ENCODE data around the gene RNU5B-1. TPM values are rescaled to one million over a fixed set of nuclear protein-coding genes. Genes with fewer than 3 reads are reported as not detected.

The RNU5B-1 gene
- total RNA-seq, 1 donor from 2014 or later, result not detected

- H3K27ac ChIP-seq (ENCODE audit: low read depth, low read length), result no peak overlapping the region
Observed at GRCh38 chr15:65333148-65333820, 28.8 kb downstream of the RNU5B-1 start.

GRCh38 chr15:65333856-65334255, 29.4 kb downstream of the RNU5B-1 start:
- Histone ChIP-seq H3K27ac (ENCODE audit: low read depth, low read length) (no peak overlapping the region), H3K4me1 (ENCODE audit: control insufficient read depth in 3 of 3, insufficient read depth in 3 of 3, low read length in 3 of 3) (no peaks in the 10 kb centered on the region), H3K36me3 (ENCODE audit: control insufficient read depth in 3 of 3, insufficient read depth in 3 of 3, low read length in 3 of 3) (no peaks in the 10 kb centered on the region), H3K4me3 (ENCODE audit: low read length in 3 of 3) (no peak overlapping the region), H3K27me3 (ENCODE audit: control insufficient read depth in 3 of 3, insufficient read depth in 3 of 3, low read length in 3 of 3) (peaks cover 0 to 12% (median 0%) of the 10 kb centered on the region in 3 donors), H3K9me3 (ENCODE audit: control insufficient read depth in 3 of 3, low read length in 3 of 3) (no peaks in the 10 kb centered on the region), H3K9ac (ENCODE audit: low read depth in 1 of 3, low read length in 3 of 3) (no peak overlapping the region)

More at GRCh38 chr15:65333148-65333820, 28.8 kb downstream of the RNU5B-1 start:
- Histone ChIP-seq H3K9ac (ENCODE audit: low read depth in 1 of 3, low read length in 3 of 3) (no peak overlapping the region), H3K27me3 (ENCODE audit: control insufficient read depth in 3 of 3, insufficient read depth in 3 of 3, low read length in 3 of 3) (peaks cover 0 to 12% (median 0%) of the 10 kb centered on the region in 3 donors), H3K4me1 (ENCODE audit: control insufficient read depth in 3 of 3, insufficient read depth in 3 of 3, low read length in 3 of 3) (no peaks in the 10 kb centered on the region), H3K36me3 (ENCODE audit: control insufficient read depth in 3 of 3, insufficient read depth in 3 of 3, low read length in 3 of 3) (no peaks in the 10 kb centered on the region), H3K4me3 (ENCODE audit: low read length in 3 of 3) (no peak overlapping the region), H3K9me3 (ENCODE audit: control insufficient read depth in 3 of 3, low read length in 3 of 3) (no peaks in the 10 kb centered on the region)

DNA sequence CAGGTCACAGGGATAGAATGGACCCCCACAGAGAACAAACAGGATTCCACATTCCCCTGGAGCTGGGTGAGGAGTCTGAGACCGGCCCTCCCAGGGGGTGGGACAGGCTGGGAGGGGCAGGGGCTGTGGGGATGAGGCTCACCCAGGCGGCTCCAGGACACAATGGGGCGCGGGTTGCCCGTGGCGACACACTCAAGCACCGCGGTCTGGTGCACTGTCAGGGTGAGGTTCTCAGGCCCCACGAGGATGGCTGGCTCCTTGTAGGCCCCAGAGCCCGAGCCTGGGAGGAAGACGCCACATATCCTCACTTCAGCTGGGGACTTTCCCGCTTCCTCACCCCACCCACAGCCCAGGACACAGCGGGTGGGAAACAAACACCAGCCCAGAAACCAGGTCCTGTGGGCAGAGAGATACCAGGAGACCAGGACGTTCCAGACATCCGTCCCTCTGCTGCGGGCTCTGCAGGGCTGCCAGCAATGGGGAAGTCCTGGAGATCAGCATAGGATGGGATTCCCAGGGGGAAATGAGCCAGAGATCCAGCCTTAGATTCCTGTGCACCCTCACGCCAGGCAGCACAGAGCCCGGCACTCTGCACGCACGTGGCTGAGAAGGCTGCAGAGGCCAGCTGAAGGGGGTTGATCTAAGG, 30.2 kb downstream of the RNU5B-1 start:
- Histone ChIP-seq H3K9ac (ENCODE audit: low read depth in 1 of 3, low read length in 3 of 3) (no peak overlapping the region), H3K27me3 (ENCODE audit: control insufficient read depth in 3 of 3, insufficient read depth in 3 of 3, low read length in 3 of 3) (peaks cover 0 to 12% (median 0%) of the 10 kb centered on the region in 3 donors), H3K4me3 (ENCODE audit: low read length in 3 of 3) (no peak overlapping the region), H3K9me3 (ENCODE audit: control insufficient read depth in 3 of 3, low read length in 3 of 3) (no peaks in the 10 kb centered on the region), H3K27ac (ENCODE audit: low read depth, low read length) (no peak overlapping the region), H3K36me3 (ENCODE audit: control insufficient read depth in 3 of 3, insufficient read depth in 3 of 3, low read length in 3 of 3) (no peaks in the 10 kb centered on the region), H3K4me1 (ENCODE audit: control insufficient read depth in 3 of 3, insufficient read depth in 3 of 3, low read length in 3 of 3) (no peaks in the 10 kb centered on the region)

- no peaks in the 10 kb centered on the region for H3K9me3 ChIP-seq (ENCODE audit: control insufficient read depth in 3 of 3, low read length in 3 of 3)
- no peak overlapping the region for H3K27ac ChIP-seq (ENCODE audit: low read depth, low read length)
- no peak overlapping the region for H3K9ac ChIP-seq (ENCODE audit: low read depth in 1 of 3, low read length in 3 of 3)
- peaks cover 0 to 14% (median 0%) of the 10 kb centered on the region in 3 donors for H3K27me3 ChIP-seq (ENCODE audit: control insufficient read depth in 3 of 3, insufficient read depth in 3 of 3, low read length in 3 of 3)
- no peaks in the 10 kb centered on the region for H3K4me1 ChIP-seq (ENCODE audit: control insufficient read depth in 3 of 3, insufficient read depth in 3 of 3, low read length in 3 of 3)
- no peak overlapping the region for H3K4me3 ChIP-seq (ENCODE audit: low read length in 3 of 3)
- no peaks in the 10 kb centered on the region for H3K36me3 ChIP-seq (ENCODE audit: control insufficient read depth in 3 of 3, insufficient read depth in 3 of 3, low read length in 3 of 3)
Observed at GRCh38 chr15:65335278-65336055, 31.0 kb downstream of the RNU5B-1 start.

DNA sequence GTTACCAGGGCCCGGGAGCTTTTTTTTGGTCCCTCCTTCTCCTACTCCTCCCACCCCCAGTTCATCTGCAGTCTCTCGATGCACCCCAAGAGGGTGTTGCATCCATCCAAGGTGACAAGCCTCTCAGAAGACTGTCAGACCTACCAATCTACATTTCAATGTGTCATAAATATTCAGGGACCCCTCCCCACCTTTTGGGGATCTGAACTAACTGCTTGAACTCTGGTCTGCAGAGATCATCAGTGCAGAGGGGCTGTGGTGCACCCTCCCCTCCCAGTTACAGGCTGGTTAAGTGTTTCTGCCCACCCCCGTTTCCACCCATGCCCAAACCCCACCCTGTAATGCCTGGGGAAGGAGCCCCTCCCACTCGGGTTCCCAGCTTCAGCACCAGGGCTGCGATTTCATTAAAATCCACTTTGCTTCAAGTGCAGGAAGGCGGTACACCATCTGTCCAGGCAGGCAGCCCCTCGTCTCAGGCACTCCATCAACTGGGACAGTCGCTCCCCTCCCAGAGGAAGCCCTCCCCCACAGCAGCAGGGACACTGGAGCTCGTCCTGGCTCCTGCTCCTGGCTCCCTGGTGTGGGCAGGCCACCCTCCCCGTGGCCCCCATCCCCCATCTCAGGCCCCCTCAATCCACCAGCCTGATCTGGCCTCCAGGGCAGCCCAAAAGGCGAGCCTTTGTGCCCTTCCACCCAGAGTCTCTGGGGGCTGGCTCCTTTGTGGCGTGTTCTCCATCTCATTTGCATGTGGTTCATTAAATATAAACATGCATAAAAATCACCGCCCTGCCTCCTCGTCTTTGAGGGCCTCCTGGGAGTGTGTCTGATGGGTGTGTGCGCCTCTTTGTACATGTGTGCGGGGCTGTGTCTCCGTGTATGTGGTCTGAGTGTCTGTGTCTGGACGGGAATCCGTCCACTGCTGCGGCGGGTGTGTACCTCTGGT, 32.3 kb downstream of the RNU5B-1 start:
- Histone ChIP-seq H3K9ac (ENCODE audit: low read depth in 1 of 3, low read length in 3 of 3) (no peak overlapping the region), H3K27ac (ENCODE audit: low read depth, low read length) (no peak overlapping the region), H3K4me1 (ENCODE audit: control insufficient read depth in 3 of 3, insufficient read depth in 3 of 3, low read length in 3 of 3) (no peaks in the 10 kb centered on the region), H3K36me3 (ENCODE audit: control insufficient read depth in 3 of 3, insufficient read depth in 3 of 3, low read length in 3 of 3) (no peaks in the 10 kb centered on the region), H3K9me3 (ENCODE audit: control insufficient read depth in 3 of 3, low read length in 3 of 3) (no peaks in the 10 kb centered on the region), H3K4me3 (ENCODE audit: low read length in 3 of 3) (no peak overlapping the region), H3K27me3 (ENCODE audit: control insufficient read depth in 3 of 3, insufficient read depth in 3 of 3, low read length in 3 of 3) (peaks cover 0 to 15% (median 0%) of the 10 kb centered on the region in 3 donors)

DNA sequence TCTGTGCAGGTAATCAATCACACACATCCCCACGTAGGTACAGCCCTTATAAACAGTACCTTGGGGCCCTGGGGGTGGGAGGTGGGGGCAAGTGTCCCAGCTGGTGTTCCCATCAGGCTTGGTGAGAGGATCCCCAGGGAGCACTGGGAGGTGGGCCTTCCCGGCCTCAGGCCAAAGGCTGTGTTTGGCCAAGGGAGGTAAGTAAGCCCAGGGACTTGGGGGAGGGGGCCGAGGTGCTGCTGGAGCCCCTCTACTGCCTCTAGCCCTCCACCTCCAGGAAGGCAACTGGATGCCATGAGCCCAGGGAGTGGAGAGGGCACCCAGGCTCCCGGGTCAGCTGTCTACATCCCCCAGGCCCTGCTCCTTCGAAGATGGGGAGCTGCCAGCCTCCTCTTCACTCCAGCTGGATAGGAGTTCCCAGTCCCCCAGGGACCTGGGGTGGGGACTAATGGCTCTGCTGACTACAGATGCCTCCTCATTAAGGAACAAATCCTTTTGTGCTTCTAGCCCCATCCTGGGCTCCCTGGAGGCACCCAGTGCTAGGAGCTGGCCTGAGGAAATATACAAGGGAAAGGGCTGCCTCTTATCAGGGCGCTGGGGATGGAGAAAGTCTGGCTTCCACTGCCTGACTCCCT, 33.1 kb downstream of the RNU5B-1 start:
- H3K27me3 ChIP-seq (ENCODE audit: control insufficient read depth in 3 of 3, insufficient read depth in 3 of 3, low read length in 3 of 3), result peaks cover 0 to 15% (median 0%) of the 10 kb centered on the region in 3 donors
- H3K9me3 ChIP-seq (ENCODE audit: control insufficient read depth in 3 of 3, low read length in 3 of 3), result no peaks in the 10 kb centered on the region
- H3K4me3 ChIP-seq (ENCODE audit: low read length in 3 of 3), result no peak overlapping the region
- no peak overlapping the region for H3K27ac ChIP-seq (ENCODE audit: low read depth, low read length)
- no peaks in the 10 kb centered on the region for H3K36me3 ChIP-seq (ENCODE audit: control insufficient read depth in 3 of 3, insufficient read depth in 3 of 3, low read length in 3 of 3)
- H3K4me1 ChIP-seq (ENCODE audit: control insufficient read depth in 3 of 3, insufficient read depth in 3 of 3, low read length in 3 of 3), result no peaks in the 10 kb centered on the region
- H3K9ac ChIP-seq (ENCODE audit: low read depth in 1 of 3, low read length in 3 of 3), result no peak overlapping the region

DNA sequence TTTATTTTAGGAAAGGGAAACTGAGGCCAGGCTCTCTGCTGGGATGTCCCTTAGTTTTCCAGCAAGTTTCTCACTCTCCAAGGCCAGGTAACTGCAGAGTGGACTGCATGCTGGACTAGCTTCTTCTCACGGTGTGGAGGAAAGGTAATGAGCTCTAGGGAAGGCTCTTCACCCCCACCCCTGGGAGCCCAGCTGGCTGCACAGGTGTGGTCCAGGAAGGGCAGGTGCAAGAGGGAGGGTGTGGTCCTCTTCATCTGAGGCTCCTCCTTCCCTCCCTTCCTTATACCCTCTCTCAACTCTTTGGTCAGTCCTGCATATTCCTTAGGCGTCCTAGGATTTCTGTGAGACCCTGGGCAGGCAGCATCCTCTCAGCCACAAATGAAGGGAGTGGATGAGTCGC, 33.9 kb downstream of the RNU5B-1 start:
- Histone ChIP-seq H3K4me3 (ENCODE audit: low read length in 3 of 3) (no peak overlapping the region), H3K36me3 (ENCODE audit: control insufficient read depth in 3 of 3, insufficient read depth in 3 of 3, low read length in 3 of 3) (no peaks in the 10 kb centered on the region), H3K4me1 (ENCODE audit: control insufficient read depth in 3 of 3, insufficient read depth in 3 of 3, low read length in 3 of 3) (no peaks in the 10 kb centered on the region), H3K9me3 (ENCODE audit: control insufficient read depth in 3 of 3, low read length in 3 of 3) (no peaks in the 10 kb centered on the region), H3K27me3 (ENCODE audit: control insufficient read depth in 3 of 3, insufficient read depth in 3 of 3, low read length in 3 of 3) (peaks cover 0 to 15% (median 0%) of the 10 kb centered on the region in 3 donors), H3K9ac (ENCODE audit: low read depth in 1 of 3, low read length in 3 of 3) (no peak overlapping the region), H3K27ac (ENCODE audit: low read depth, low read length) (no peak overlapping the region)

GRCh38 chr15:65338823-65339222, 34.3 kb downstream of the RNU5B-1 start:
- H3K9me3 ChIP-seq (ENCODE audit: control insufficient read depth in 3 of 3, low read length in 3 of 3), result no peaks in the 10 kb centered on the region
- no peaks in the 10 kb centered on the region for H3K36me3 ChIP-seq (ENCODE audit: control insufficient read depth in 3 of 3, insufficient read depth in 3 of 3, low read length in 3 of 3)
- no peak overlapping the region for H3K4me3 ChIP-seq (ENCODE audit: low read length in 3 of 3)
- no peak overlapping the region for H3K9ac ChIP-seq (ENCODE audit: low read depth in 1 of 3, low read length in 3 of 3)
- H3K4me1 ChIP-seq (ENCODE audit: control insufficient read depth in 3 of 3, insufficient read depth in 3 of 3, low read length in 3 of 3), result no peaks in the 10 kb centered on the region
- peaks cover 0 to 15% (median 0%) of the 10 kb centered on the region in 3 donors for H3K27me3 ChIP-seq (ENCODE audit: control insufficient read depth in 3 of 3, insufficient read depth in 3 of 3, low read length in 3 of 3)
- H3K27ac ChIP-seq (ENCODE audit: low read depth, low read length), result no peak overlapping the region

DNA sequence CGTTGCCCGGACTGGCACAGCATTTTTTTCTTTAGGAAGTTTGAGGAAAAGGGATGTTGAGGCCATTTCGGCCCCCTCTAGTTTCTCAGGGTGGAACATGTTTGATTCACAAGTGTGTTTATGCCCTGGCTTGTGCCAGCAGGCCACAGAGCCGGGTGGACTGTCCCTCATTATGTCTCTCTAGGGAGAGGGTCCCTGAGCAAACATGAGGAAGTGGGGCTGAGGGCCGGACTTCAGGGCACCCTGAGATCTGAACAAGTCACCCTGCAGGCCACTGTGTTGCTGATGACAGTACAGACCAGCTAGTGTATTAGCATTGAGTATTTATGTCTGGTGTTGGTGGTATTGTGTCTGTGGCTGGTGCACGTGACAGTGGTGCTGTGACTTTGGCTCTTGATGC, 34.9 kb downstream of the RNU5B-1 start:
- Histone ChIP-seq H3K4me1 (ENCODE audit: control insufficient read depth in 3 of 3, insufficient read depth in 3 of 3, low read length in 3 of 3) (no peaks in the 10 kb centered on the region), H3K27me3 (ENCODE audit: control insufficient read depth in 3 of 3, insufficient read depth in 3 of 3, low read length in 3 of 3) (peaks cover 0 to 15% (median 0%) of the 10 kb centered on the region in 3 donors), H3K36me3 (ENCODE audit: control insufficient read depth in 3 of 3, insufficient read depth in 3 of 3, low read length in 3 of 3) (no peaks in the 10 kb centered on the region), H3K4me3 (ENCODE audit: low read length in 3 of 3) (no peak overlapping the region), H3K9ac (ENCODE audit: low read depth in 1 of 3, low read length in 3 of 3) (no peak overlapping the region), H3K9me3 (ENCODE audit: control insufficient read depth in 3 of 3, low read length in 3 of 3) (no peaks in the 10 kb centered on the region), H3K27ac (ENCODE audit: low read depth, low read length) (no peak overlapping the region)

All from skeletal muscle tissue (tissue), 4 donors.